Kidney epithelial cell (primary cell): ENCODE data around the gene BCAM. TPM values are rescaled to one million over a fixed set of nuclear protein-coding genes. Genes with fewer than 3 reads are reported as not detected.

Experiments
- DNase-seq: peaks from one replicate; pipeline ENCODE4 v3.0.0-alpha.2; 2010; ENCODE audit warnings: low read depth
- H3K27me3 ChIP-seq: 2 replicates; pipeline ENCODE4 v1.6.0; 2011; ENCODE audit warnings: low read length; ENCODE audit not compliant: control insufficient read depth, insufficient read depth
- H3K36me3 ChIP-seq: 2 replicates; pipeline ENCODE4 v1.5.1; 2011; ENCODE audit warnings: low read length; ENCODE audit not compliant: control insufficient read depth, insufficient read depth
- H3K4me3 ChIP-seq: 2 replicates; pipeline ENCODE4 v1.5.1; 2011; ENCODE audit warnings: low read depth, mild to moderate bottlenecking, control low read depth, low read length
- CTCF ChIP-seq: IDR thresholded peaks from 2 replicates; pipeline ENCODE4 v1.5.1; 2011; ENCODE audit warnings: mild to moderate bottlenecking, moderate library complexity, low read length, control low read depth, inconsistent platforms; ENCODE audit not compliant: insufficient read depth, poor library complexity, severe bottlenecking
- total RNA-seq: library from RNA; depleted of rRNA; stranded (reverse); fragments of >200 nt; gene quantifications from 2 replicates; pipeline ENCODE4 v1.2.3, GENCODE V29; 2015

Gene BCAM
- total RNA-seq, 1 donor from 2014 or later = 27.6 TPM

- H3K4me3 ChIP-seq = no peak overlapping the region
- no peaks in the 10 kb centered on the region for H3K27me3 ChIP-seq
- no peak for TF ChIP-seq CTCF
- H3K36me3 ChIP-seq = peaks cover 2% of the 10 kb centered on the region
- no peak for DNase-seq
Measured at GRCh38 chr19:44867578-44867977, 58.7 kb downstream of the BCAM start.

- no peak for TF ChIP-seq CTCF
- H3K27me3 ChIP-seq = no peaks in the 10 kb centered on the region
- peaks cover 10% of the 10 kb centered on the region for H3K36me3 ChIP-seq
- no peak overlapping the region for H3K4me3 ChIP-seq
- DNase-seq = no peak
Measured at GRCh38 chr19:44869733-44870470, 61.0 kb downstream of the BCAM start.

Other genes with a start within 250 kb of the BCAM start
- gene IGSF23, start 195.5 kb upstream of the BCAM start, total RNA-seq = 0.13 TPM in 1 of 2 replicates, not detected in the other
- 176 and 210 TPM in 2 replicates for gene PVR, start 165.2 kb upstream of the BCAM start, total RNA-seq
- 6.4 and 10.5 TPM in 2 replicates for gene CEACAM19, start 137.6 kb upstream of the BCAM start, total RNA-seq
- gene CEACAM16, start 110.0 kb upstream of the BCAM start, total RNA-seq = not detected in 2 replicates
- gene BCL3, start 60.4 kb upstream of the BCAM start, total RNA-seq = 16.2 and 19.1 TPM in 2 replicates
- gene CBLC, start 31.2 kb upstream of the BCAM start, total RNA-seq = 8.8 and 9.9 TPM in 2 replicates
- 240 and 243 TPM in 2 replicates for gene NECTIN2, start 37.2 kb downstream of the BCAM start, total RNA-seq
- gene TOMM40, start 82.2 kb downstream of the BCAM start, total RNA-seq = 65.3 and 73.7 TPM in 2 replicates
- gene APOE, start 96.7 kb downstream of the BCAM start, total RNA-seq = 89.0 and 98.1 TPM in 2 replicates
- 1.9 and 3.5 TPM in 2 replicates for gene APOC1, start 105.5 kb downstream of the BCAM start, total RNA-seq
- not detected in 2 replicates for gene APOC4, start 133.1 kb downstream of the BCAM start, total RNA-seq
- gene APOC2, start 136.9 kb downstream of the BCAM start, total RNA-seq = not detected in 2 replicates
- 58.0 and 74.8 TPM in 2 replicates for gene CLPTM1, start 146.3 kb downstream of the BCAM start, total RNA-seq
- gene RELB, start 192.4 kb downstream of the BCAM start, total RNA-seq = 60.0 and 76.7 TPM in 2 replicates
- gene CLASRP, start 229.9 kb downstream of the BCAM start, total RNA-seq = 65.7 and 77.9 TPM in 2 replicates